GM12801 (cell line): ENCODE results near the gene CTSH.

Experiments used
- TF ChIP-seq, protein P1 (sequence below): IDR thresholded peaks from one replicate; pipeline ENCODE4 v1.5.1; 2011; ENCODE audit warnings: control low read depth; ENCODE audit not compliant: insufficient read length; ENCODE audit errors: extremely low read depth

CTSH gene

DNA sequence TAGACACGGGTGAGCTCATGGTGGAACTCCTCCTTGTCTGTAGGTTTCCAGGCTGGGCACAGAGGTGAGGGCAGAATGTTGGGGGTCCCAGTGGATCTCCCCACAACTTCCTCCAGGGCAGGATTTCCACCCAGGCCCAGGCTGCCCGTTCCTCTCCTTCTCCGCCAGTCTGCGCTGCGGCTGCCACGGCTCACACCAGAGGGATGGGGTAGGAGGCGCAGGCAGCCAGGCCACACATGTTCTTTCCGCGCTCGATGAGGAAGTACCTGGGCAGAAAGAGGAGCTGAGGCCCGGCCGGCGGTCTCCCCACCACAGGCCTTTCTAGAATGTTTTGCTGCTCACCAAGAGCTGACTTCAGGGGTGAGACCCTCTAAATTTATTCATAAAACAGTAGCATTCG is 22.9 kb downstream of the CTSH start:
- TF ChIP-seq, protein P1, sequence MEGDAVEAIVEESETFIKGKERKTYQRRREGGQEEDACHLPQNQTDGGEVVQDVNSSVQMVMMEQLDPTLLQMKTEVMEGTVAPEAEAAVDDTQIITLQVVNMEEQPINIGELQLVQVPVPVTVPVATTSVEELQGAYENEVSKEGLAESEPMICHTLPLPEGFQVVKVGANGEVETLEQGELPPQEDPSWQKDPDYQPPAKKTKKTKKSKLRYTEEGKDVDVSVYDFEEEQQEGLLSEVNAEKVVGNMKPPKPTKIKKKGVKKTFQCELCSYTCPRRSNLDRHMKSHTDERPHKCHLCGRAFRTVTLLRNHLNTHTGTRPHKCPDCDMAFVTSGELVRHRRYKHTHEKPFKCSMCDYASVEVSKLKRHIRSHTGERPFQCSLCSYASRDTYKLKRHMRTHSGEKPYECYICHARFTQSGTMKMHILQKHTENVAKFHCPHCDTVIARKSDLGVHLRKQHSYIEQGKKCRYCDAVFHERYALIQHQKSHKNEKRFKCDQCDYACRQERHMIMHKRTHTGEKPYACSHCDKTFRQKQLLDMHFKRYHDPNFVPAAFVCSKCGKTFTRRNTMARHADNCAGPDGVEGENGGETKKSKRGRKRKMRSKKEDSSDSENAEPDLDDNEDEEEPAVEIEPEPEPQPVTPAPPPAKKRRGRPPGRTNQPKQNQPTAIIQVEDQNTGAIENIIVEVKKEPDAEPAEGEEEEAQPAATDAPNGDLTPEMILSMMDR: no peak

DNA sequence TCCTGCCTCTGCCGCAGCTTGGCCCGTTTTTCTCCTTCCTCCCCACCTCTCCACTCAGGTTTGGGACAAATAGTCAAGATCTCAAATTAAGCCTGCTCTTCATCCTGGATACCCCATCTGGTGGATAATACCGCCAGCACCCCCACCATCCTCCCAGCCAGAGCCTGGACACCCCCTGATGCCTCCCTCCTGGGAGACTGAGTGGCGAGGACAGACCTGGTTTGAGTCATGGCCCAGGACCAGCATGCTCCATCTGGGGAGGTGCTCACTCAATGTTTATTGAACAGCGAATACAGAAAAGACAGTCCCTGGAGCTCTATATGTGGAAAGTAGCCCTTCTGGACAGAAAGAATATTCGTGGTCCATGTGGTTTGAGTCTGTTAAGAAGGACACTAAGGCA is 23.3 kb downstream of the CTSH start:
- TF ChIP-seq, protein P1: no peak

DNA sequence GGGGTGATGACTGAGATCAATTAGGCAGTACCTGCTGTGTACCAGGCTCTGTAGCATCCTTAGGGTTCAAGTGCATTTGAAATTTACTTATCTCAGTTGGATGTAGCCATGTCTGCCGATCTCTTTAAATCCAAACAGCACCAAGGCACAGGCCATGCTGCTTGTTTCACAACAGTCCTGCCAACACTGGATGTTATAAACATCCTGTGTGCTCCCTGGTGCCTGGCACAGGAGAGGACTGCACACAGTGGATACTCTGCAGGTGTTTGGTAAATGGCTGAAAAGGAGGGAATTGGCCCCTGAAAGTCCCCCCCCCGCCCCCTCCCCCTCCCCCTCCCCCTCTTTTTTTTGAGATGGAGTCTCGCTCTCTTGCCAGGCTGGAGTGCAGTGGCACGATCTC is 27.0 kb downstream of the CTSH start:
- TF ChIP-seq, protein P1: no peak

DNA sequence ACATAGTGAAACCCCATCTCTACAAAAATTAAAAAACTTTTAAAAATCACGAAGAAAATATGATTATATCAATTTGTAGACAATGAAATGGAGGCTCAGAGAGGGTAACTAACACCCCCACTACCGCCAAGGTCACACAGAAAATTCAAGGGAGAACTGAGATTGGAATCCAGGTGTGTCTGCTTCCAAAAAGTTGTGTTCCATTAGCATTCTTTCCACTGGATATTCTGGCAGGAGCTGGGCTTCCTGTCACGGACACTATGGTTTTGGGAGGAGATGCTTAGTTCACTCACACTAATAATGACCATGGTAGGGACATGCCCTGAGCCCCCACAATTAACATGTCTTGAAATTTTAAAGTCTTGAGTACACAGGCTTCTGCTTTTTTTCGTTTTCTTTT is 28.8 kb downstream of the CTSH start:
- TF ChIP-seq, protein P1: no peak

DNA sequence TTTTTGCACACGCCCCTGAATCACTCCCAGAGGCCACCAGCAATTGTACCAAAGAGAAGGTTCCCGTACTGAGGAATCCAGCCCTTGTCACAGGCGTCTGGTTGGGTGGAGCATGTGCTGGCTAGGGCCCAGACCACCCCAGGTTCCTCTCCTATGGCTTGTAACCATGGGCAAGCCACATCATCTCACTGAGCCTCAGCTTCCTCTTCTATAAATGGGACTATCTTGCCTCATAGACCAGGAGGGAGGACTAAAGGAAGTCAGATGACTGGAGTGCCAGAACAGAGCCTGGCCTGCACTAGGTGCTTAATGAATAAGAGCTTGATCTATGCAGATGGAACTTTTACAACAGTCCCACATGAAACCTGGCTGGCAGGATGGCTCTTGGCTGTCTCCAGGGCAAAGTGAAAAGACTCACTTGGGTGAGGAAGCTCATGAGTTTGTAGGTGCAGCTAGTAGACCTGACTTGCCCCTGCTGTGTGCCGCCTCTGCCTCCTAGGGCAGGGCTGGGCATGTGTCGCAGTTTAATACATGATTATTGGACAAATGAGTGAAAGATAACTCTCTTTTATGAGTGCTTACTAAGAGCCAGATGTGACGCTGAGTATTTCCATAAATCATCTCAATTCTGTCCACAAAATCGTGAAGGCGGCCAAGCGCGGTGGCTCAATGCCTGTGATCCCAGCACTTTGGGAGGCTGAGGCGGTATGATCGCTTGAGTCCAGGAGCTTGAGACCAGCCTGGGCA is 29.3 kb downstream of the CTSH start:
- TF ChIP-seq, protein P1: no peak

DNA sequence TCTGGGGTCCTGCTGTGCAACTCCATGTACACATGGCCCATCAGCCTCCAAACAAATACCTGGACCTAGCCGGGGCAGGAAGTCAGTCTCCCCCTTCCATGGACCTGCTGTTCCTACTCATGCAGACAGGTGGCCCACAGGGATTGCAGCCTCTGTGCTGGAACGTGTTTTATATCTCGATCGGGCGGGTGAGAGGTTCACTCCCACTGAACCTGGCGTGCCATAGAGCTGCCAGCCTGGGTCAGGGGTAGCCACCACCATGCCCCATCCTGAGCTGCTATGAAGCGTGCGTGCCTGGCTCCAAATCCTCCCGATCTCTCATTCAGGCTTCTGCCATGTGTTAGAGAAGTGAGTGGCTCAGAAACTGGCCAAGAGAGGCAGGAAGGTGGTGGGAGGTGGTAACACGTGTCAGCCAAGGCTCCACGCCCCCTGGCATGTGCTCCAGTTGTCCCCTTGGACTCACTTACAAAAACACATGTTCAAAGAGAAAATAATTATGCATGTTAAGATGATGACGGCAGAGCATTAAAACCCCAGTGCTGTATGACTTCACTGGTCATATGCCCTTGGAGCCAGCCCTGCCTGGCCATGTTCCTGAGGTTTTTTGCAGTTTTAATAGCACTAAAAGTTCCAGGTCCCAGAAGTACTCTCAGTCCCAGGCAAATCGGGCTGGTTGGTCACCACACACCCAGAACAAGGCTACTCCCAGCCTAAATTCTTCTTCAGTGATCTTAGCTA is 30.6 kb downstream of the CTSH start:
- TF ChIP-seq, protein P1: no peak

DNA sequence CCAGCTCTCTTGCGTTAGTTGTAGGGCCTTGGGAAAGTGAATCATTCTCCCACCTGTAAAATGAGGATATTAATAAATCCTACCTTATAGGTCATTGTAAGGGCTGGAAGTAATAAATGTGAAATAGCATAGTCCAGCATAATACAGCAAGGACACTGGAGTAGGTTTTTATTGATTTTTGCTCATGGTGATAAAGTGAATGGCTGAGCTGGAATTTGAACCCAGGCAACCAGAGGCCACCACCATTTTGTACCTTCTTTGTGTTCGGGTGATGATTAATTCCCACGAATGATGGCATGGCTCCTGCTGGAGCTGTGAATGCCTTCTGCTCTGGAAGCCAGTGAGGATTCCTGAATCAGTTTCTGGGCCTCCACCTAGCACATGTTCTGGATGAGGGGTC is 31.8 kb downstream of the CTSH start:
- TF ChIP-seq, protein P1: no peak
